DMS53 treated with DMSO at 0.1 percent for 48 hours (cell line): ENCODE measurements around the gene PIP4K2A.

Source experiments
- DNase-seq: peaks from one replicate; lab custom pipeline; 2025; ENCODE audit not compliant: unreplicated experiment; lab: John Stamatoyannopoulos, UW

PIP4K2A gene

GRCh38 chr10:22643116-22643515, 71.3 kb downstream of the PIP4K2A start:
- no peak for DNase-seq

DNA sequence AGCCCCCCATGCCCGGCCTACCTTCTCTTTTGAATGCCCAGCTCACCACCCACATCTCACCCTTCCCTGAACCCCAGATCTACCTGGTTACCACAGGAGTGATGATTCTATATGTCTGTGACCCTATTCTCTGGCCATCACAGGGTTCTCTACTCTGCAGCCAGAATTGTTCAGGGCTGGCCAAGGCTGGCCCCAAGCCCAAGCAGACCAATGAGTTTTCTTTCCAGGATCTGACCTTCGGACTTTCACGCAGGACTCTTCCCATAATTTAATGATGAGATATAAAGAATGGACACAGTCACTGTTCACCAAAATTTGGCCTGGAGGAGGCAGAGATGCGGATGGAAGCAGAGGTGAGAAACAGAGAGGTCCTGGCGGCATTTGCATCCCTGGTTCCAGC, 72.6 kb downstream of the PIP4K2A start:
- DNase-seq, result no peak

DNA sequence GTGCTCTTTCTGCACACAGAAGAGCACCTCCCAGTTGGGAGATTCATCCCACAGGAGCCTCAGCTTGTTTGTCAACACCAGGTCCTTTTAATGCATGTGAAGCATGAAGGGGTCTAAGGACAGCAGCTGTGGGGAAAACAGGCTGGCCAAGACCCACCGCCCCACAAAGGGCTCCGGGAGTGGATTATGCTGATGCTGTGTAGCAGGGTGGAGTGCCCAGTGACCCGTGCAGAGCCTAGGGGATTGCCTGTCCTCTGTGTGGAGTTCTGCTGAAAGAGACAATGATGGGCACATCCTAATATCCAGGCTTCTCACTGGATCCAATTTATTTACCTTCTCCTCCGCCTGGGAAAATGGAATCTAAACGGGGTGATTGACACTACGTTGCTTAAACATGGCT, 74.0 kb downstream of the PIP4K2A start:
- no peak for DNase-seq

DNA sequence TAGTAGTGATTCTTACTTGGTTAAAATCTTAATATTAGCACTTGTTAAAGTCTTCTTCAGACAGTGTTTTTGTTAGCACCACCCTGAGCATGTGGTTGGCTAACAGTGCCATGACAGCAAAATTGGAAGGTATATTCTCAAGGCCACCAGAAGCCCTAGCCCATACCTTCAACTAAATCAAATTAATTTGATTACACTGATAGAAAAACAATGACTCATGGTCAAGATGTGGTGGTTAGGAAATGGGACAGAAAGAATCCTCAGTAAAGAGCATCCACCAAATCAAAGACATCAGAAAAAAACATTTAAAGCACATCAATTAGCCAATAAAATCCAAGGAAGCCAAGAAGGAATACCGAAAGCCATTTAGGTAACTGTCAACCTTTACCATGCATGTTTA, 75.5 kb downstream of the PIP4K2A start:
- DNase-seq, result no peak

- no peak for DNase-seq
Measured at GRCh38 chr10:22637491-22637890, 76.9 kb downstream of the PIP4K2A start.

DNA sequence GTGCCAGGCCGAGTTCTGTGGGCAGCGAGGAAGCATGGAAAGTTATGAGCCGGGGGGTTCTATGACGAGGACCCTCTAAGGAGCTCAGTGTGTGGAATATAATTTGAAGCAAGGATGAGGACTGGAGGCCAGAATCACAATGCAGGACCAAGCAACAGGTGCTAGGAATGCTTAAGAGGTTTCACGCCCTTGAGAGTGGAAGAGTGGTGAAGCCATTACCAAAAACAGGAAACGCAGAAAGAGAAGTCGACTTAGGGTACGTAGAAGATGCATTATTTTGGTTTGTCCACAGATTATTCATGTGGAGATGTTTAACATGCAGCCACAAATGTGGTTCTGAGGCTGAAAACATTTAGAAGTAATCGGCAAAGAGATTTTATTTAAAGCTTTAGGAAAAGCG, 78.7 kb downstream of the PIP4K2A start:
- no peak for DNase-seq

- no peak for DNase-seq
Measured at GRCh38 chr10:22634606-22635459, 79.5 kb downstream of the PIP4K2A start.

GRCh38 chr10:22634093-22634492, 80.3 kb downstream of the PIP4K2A start:
- DNase-seq, result no peak

GRCh38 chr10:22633528-22633927, 80.8 kb downstream of the PIP4K2A start:
- DNase-seq, result no peak

GRCh38 chr10:22633106-22633505, 81.3 kb downstream of the PIP4K2A start:
- DNase-seq, result no peak

- DNase-seq, result peak; percentile 97
Measured at GRCh38 chr10:22631646-22632278, 82.6 kb downstream of the PIP4K2A start.

DNA sequence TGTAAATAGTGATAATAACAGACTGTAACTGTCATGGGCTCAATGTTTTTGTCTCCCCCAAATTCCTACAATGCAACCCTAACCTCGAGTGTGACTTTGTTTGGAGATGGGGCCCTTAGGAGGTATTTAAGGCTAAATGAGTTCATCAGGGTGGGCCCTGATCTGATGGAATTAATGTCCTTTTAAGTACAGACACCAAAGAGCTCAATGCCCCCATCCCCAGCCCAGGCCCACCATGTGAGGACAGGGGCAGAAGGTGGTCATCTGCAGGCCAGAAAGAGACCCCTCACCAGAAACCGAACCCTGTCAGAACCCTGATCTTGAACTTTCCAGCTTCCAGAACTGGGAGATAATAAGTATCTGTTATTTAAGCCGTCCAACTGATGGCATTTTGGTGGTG, 83.2 kb downstream of the PIP4K2A start:
- DNase-seq, result no peak

DNA sequence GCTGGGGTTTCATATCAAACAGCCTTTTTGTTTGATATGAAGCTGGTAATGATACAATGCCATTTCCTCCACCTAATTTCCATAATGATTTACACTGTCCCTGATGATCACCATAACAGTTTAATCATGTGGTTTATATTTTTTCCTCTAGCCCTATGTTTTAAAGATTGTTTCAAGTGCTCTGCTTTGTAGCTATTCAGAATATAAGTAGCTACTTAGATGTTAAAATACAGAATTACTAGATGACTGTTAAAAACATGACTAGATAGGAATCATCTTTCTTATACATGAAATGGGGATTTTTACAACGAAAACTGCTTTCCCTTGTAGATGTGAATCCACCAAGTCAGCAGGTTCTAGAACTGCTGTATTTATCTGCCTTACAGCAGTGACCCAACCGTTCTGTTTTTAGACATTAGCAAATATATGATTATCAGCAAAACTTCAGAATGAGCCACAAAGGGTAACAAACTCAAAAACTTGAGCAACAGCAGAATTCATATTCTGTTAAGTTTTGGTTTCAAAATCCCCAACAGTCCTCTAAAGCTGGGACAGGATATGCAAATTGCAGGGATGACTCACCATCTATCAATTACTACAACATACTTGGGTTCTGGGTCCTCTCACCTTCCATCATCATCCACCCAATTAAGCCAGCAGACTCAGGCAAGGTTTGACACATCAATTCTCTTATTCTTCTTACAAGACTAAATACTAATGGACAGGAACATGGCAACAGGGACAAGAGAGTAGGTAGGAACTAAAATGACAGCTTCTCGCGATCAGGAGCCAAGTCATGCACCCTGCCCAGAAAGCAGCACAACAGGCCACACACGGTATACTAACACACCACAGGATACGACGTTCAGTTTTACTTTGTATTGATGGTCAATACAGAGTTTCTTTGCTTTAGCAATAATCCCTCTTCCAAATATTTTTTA, 83.9 kb downstream of the PIP4K2A start:
- DNase-seq, result peak; percentile 49

DNA sequence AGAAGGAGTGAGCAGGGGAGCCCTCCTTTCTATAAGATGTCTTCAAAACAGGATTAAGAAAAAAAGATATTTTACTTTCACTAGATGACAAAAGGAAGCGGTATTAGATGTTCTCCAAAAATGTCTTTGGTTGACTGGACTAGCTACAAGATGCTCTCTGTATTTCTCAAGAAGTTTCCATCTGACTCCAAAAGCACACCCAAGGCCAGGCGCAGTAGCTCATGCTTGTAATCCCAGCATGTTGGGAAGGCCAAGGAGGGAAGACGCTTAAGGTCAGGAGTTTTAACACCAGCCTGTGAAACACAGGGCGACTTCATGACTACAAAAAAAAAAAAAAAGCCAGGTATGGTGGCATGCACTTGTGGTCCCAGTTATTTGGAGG, 84.5 kb downstream of the PIP4K2A start:
- DNase-seq, result no peak

DNA sequence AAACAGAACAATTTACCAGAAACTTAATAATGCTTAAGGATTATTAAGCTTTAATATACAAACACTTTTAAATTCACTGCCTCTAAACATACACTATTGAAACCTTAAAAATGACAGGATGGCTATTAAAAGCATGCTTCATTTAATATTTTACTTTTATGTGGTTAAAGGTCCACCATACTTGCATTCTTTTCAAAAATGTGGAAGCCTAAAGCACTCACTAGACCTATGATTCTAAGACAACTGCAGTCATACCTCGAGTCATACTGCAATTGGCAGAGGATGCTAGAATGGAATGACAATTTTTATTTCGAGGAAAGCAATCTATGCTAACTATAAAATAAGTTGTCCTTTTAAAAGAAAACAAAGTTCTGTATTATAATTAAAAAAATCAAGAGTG, 85.3 kb downstream of the PIP4K2A start:
- no peak for DNase-seq

GRCh38 chr10:22628309-22628708, 86.1 kb downstream of the PIP4K2A start:
- DNase-seq, result no peak

GRCh38 chr10:22626784-22627183, 87.6 kb downstream of the PIP4K2A start:
- no peak for DNase-seq

DNA sequence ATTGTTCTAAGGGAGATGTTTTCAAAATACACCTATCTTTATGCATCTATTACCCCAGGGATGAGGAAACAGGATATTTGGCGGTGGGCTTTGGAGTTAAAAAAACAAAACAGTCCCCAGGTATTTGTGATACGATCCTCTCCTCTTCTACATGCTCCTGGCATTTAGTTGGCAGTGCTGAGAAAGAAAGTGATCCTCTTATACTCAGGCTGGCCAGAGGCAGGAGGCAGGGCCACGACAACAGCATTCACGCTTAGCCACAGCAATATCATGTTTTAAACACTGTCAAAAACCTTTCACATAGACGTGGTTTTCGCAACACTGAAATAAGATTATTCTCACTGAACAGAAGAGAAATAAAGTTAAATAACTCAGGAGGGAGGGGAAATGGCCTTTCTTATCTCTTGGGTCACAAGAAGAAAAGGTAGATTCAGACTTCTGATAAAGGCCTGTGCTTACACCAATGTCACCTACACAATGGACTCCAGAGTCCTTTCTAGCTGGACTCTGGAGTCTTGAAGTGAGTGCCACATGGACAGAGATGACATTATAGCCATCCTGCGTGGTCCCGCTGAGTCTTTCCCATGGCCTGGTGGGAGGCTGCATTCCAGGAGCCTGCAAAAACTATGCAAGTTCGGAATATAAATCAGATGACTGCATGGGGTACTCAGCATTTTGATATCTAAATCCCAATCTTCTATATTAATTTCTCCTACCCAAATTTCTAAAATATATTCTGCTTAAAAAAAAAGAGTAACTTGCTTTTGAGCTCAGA, 88.7 kb downstream of the PIP4K2A start:
- no peak for DNase-seq

- DNase-seq, result no peak
Measured at GRCh38 chr10:22624287-22624738, 90.1 kb downstream of the PIP4K2A start.

GRCh38 chr10:22623633-22624253, 90.6 kb downstream of the PIP4K2A start:
- no peak for DNase-seq
